AG04450 (cell line): ENCODE data around the gene CCR5. TPM values are rescaled to one million over a fixed set of nuclear protein-coding genes. Genes with fewer than 3 reads are reported as not detected.

Source experiments
- CTCF ChIA-PET: fragments of 300-600, 350-600 bp; formaldehyde crosslinking; extraction: SDS; loops from one replicate; lab custom pipeline; 2022; ENCODE audit warnings: antibody characterized with exemption, inconsistent platforms; lab: Charles Lee
- POLR2A ChIA-PET: fragments of 350-600 bp; formaldehyde crosslinking; extraction: SDS; loops from one replicate; lab custom pipeline; 2021; ENCODE audit warnings: antibody characterized with exemption, inconsistent platforms; lab: Yijun Ruan, JAX
- DNase-seq: peaks from one replicate; pipeline ENCODE4 v3.0.0-alpha.2; 2011; ENCODE audit warnings: low read depth, low spot score
- H3K27ac ChIP-seq: one replicate; pipeline ENCODE4 v1.5.1; 2012; ENCODE audit warnings: low read depth, low read length, control low read depth
- H3K27me3 ChIP-seq: one replicate; pipeline ENCODE4 v1.6.0; 2012; ENCODE audit warnings: low read length; ENCODE audit not compliant: control insufficient read depth, insufficient read depth
- H3K4me3 ChIP-seq: 2 replicates; pipeline ENCODE4 v1.5.1; 2011; ENCODE audit warnings: mild to moderate bottlenecking, low read depth, low read length, control low read depth
- H3K9me3 ChIP-seq: 2 replicates; pipeline ENCODE4 v1.5.1; 2012; ENCODE audit warnings: low read length; ENCODE audit not compliant: control insufficient read depth, insufficient read depth
- CTCF ChIP-seq: IDR thresholded peaks from 2 replicates; pipeline ENCODE4 v1.5.1; 2011; ENCODE audit warnings: low read depth, low read length, control low read depth, inconsistent platforms
- polyA plus RNA-seq: library from polyadenylated mRNA; depleted of rRNA; stranded (reverse); fragments of >200 nt; gene quantifications from 2 replicates; pipeline ENCODE4 v1.2.3, GENCODE V29; 2011

The CCR5 gene
- polyA plus RNA-seq, 1 experiment, result not detected

GRCh38 chr3:46353647-46354410, 16.9 kb upstream of the CCR5 start, which contains the start of gene CCR2:
Gene CCR2, plus strand, starts transcription at chr3:46354111. Its CDS starts 3,417 bp downstream, at chr3:46357528.
- no peak for TF ChIP-seq CTCF
- peaks cover 21% of the 10 kb centered on the region for H3K27me3 ChIP-seq
- no peaks in the 10 kb centered on the region for H3K9me3 ChIP-seq
- DNase-seq, result no peak
- no peak within 1 kb of the TSS for H3K27ac ChIP-seq
- ChIA-PET CTCF (no interaction called here), POLR2A (no interaction called here)
- H3K4me3 ChIP-seq, result no peak within 1 kb of the TSS

DNA sequence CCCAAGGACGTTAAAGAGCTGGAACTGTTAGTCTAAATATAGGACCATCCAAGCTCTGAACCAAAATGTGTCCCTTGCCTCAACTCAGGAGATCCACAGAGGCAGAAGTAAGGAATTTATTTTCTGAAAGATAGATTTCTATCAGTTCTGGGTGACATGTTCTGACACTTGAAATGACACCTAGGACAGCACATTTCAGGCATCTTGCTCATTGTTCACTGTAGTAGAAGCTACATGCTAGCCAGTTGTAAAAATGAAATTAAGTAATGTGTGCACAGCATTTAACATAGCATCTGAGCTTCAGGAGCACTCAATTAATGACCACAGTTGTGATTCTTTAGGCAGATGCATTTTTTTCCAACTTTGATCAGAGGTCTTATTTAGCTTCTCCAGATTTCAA, 16.3 kb upstream of the CCR5 start:
- Histone ChIP-seq H3K4me3 (no peak overlapping the region), H3K27ac (no peak overlapping the region), H3K27me3 (peaks cover 19% of the 10 kb centered on the region), H3K9me3 (no peaks in the 10 kb centered on the region)
- POLR2A ChIA-PET, result no interaction called here
- CTCF ChIA-PET, result no interaction called here
- TF ChIP-seq CTCF, result no peak
- no peak for DNase-seq

- no peaks in the 10 kb centered on the region for H3K9me3 ChIP-seq
- TF ChIP-seq CTCF, result no peak
- ChIA-PET CTCF (no interaction called here), POLR2A (no interaction called here)
- no peak overlapping the region for H3K4me3 ChIP-seq
- DNase-seq, result no peak
- H3K27me3 ChIP-seq, result peaks cover 19% of the 10 kb centered on the region
- H3K27ac ChIP-seq, result no peak overlapping the region
These were observed 15.8 kb upstream of the CCR5 start for GRCh38 chr3:46354984-46355383.

DNA sequence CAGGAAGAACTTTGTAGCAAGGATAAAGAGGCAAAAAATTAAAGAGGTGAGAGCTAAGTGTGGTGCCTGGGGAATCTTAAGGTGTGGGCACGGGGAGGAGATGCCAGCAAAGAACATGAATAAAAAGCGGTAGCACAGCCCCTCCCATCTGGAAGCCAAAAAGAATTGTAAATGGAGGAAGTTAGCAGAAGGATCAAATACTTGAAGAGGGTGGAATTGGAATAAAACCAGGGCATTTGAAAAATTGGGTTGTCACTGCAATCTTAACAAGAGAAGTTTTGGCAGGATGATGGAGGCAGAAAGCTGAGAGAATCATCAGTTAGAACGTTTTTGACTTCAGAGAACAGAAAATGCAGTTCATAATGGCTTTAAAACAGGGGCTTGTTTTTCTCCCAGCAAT, 14.5 kb upstream of the CCR5 start:
- ChIA-PET CTCF (no interaction called here), POLR2A (no interaction called here)
- H3K9me3 ChIP-seq, result no peaks in the 10 kb centered on the region
- H3K27ac ChIP-seq, result no peak overlapping the region
- DNase-seq, result no peak
- H3K27me3 ChIP-seq, result peaks cover 19% of the 10 kb centered on the region
- no peak for TF ChIP-seq CTCF
- H3K4me3 ChIP-seq, result no peak overlapping the region

GRCh38 chr3:46356909-46357308, 13.8 kb upstream of the CCR5 start:
- H3K4me3 ChIP-seq, result no peak overlapping the region
- no peak overlapping the region for H3K27ac ChIP-seq
- ChIA-PET CTCF (no interaction called here), POLR2A (no interaction called here)
- DNase-seq, result no peak
- peaks cover 19% of the 10 kb centered on the region for H3K27me3 ChIP-seq
- TF ChIP-seq CTCF, result no peak
- H3K9me3 ChIP-seq, result no peaks in the 10 kb centered on the region
